NCI-H2107 treated with DMSO at 0.1 percent for 48 hours (cell line): ENCODE data around the gene AP4B1.
"Not testable (repeated sequence)": the region's sequence is repeated elsewhere in the genome, so short reads cannot be mapped to it uniquely, and the experiment has no call there.

Experiments used
- DNase-seq: peaks from one replicate; lab custom pipeline; 2025; ENCODE audit not compliant: unreplicated experiment; lab: John Stamatoyannopoulos, UW

The AP4B1 gene

DNA sequence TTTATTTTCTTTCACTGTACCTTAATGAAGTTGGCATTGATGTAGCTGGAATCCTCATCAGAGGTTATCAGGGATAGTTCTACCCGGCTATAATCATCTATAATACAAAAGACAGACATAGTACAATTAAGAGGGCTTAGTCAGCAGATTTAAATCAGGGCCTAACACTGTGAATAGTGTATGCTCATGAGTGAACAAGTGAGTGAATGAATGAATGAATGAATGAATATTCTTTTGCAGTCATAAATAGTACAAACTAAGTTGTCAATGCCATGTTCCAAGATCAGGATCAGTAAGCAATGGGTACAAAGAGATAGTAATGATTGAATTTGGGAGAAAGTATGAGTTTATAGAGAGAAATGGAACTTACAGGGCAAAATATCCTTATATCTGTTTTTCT lies 45.6 kb downstream of the AP4B1 start:
- no peak for DNase-seq

GRCh38 chr1:113858418-113858817 lies 46.2 kb downstream of the AP4B1 start:
- no peak for DNase-seq

GRCh38 chr1:113857776-113858175 lies 46.8 kb downstream of the AP4B1 start:
- DNase-seq: no peak

GRCh38 chr1:113856401-113856790 lies 48.2 kb downstream of the AP4B1 start:
- DNase-seq: no peak

DNA sequence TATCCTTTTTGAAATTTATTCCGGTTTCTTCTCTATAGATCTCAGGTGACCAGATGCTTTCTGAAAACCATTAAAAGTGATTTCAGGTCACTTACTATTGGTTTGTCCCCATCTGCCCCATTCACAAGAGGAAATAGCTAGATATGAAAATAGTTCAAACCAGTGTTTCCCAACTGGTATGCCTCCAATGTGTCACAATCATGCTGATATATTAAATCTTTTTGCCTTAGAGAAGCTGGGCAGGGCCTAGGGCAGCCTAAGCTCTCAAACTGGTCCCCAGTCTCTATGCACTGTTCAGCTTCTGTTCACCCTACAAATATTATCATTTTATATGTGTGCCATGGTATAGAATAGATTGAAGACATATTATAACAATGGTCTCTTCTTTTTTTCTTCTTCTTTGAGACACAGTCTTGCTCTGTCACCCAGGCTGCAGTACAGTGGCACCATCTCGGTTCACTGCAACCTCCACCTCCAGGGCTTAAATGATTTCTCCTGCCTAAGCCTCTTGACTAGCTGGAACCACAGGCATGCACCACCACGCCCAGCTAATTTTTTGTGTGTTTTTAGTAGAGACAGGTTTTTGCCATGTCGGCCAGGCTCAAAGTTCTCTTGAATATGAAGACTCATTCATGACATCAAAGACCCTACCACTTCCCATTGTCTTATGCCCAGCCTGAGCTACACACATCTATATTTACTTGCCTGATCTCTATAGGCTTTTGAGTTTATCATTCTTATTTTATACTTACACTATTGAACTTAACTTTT lies 48.8 kb downstream of the AP4B1 start:
- DNase-seq: no peak

- DNase-seq: no peak
Measured at GRCh38 chr1:113854234-113854633, 50.4 kb downstream of the AP4B1 start.

DNA sequence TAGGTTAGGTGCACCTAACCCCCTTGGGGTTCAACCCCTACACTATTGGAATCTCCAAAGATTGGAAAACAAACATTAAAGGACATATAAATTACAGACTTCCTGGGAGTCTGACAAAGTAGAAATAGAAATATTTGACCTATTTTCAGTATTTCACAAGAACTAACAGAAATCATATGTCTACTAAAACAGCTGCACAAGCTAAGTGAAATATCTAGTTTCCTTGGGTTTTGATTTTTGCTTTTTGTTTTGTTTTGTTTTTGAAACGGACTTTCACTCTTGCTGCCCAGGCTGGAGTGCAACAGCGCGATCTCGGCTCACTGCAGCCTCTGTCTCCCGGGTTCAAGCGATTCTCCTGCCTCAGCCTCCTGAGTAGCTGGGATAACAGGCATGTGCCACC lies 51.9 kb downstream of the AP4B1 start:
- DNase-seq: not testable (repeated sequence)

GRCh38 chr1:113850127-113850796 lies 54.3 kb downstream of the AP4B1 start:
- no peak for DNase-seq

- no peak for DNase-seq
Measured at GRCh38 chr1:113849072-113849471, 55.5 kb downstream of the AP4B1 start.

GRCh38 chr1:113846391-113847035 lies 58.1 kb downstream of the AP4B1 start:
- no peak for DNase-seq
